ENCODE measurements around the gene IL12RB1. TPM values are rescaled to one million over a fixed set of nuclear protein-coding genes. Genes with fewer than 3 reads are reported as not detected.

IL12RB1 gene
- total RNA-seq, 1 experiment from 2014 or later = not detected

- Histone ChIP-seq H3K27ac (ENCODE audit: low read depth, low read length) (no peak overlapping the region), H4K20me1 (ENCODE audit: insufficient read depth) (no peaks in the 10 kb centered on the region), H3K4me1 (ENCODE audit: control insufficient read depth in 1 of 2, insufficient read depth in 2 of 2, low read length in 2 of 2) (peaks cover 4 to 10% of the 10 kb centered on the region in 2 experiments; a peak in 2 of 4 replicates), H3K36me3 (ENCODE audit: control insufficient read depth in 1 of 2, insufficient read depth in 2 of 2, low read length in 2 of 2) (peaks cover 25 to 38% of the 10 kb centered on the region in 2 experiments), H3K9me3 (ENCODE audit: control insufficient read depth in 1 of 2, insufficient read depth in 1 of 2, low read depth in 1 of 2, low read length in 2 of 2) (no peaks in the 10 kb centered on the region), H3K4me2 (ENCODE audit: low read length) (no peak overlapping the region), H3K27me3 (ENCODE audit: insufficient read depth, low read length) (no peaks in the 10 kb centered on the region), H3K9me2 (ENCODE audit: insufficient read depth) (no peaks in the 10 kb centered on the region), H2AFZ (ENCODE audit: low read depth, low read length, poor library complexity, severe bottlenecking) (no peak overlapping the region), H3K9ac (ENCODE audit: low read length) (no peak overlapping the region), H3K79me2 (ENCODE audit: insufficient read depth, low read length) (peaks cover 2% of the 10 kb centered on the region; the same call in 1 of the 2 replicates), H3K4me3 (replicated peaks in 1 of 2; ENCODE audit: low read depth in 1 of 2, low read length in 2 of 2) (no peak overlapping the region)
- DNase-seq (ENCODE audit: low read depth, low spot score) (no peak), ATAC-seq (no peak)
- RAD21 ChIA-PET (ENCODE audit: low non-redundant PET in 1 of 2, low total read pairs in 2 of 2, uncharacterized antibody in 2 of 2, unreplicated experiment in 2 of 2) = no interaction called here
- BruUV-seq (replicated peaks) = no TSS peak
- intact Hi-C loops (cut with micrococcal nuclease) = no loop called here
- POLR2A ChIA-PET = no interaction called here
- CTCF ChIA-PET = no interaction called here
- TF ChIP-seq POLR2AphosphoS5 (IDR thresholded peaks at IDR 0.05; ENCODE audit: low read depth, low read length) (no peak), CEBPB (IDR thresholded peaks at IDR 0.05; ENCODE audit: low read depth) (no peak), ZFX (IDR thresholded peaks at IDR 0.05) (no peak), FOSL1 (IDR thresholded peaks at IDR 0.05; ENCODE audit: low read depth) (no peak), MAX (IDR thresholded peaks at IDR 0.05) (no peak), EZH2 (IDR thresholded peaks at IDR 0.05) (no peak), ATF3 (IDR thresholded peaks at IDR 0.05) (no peak), CBX3 (IDR thresholded peaks at IDR 0.05; ENCODE audit: low read depth) (no peak), JUND (IDR thresholded peaks at IDR 0.05) (no peak)
Measured at GRCh38 chr19:18014197-18014596, 72.5 kb downstream of the IL12RB1 start.

DNA sequence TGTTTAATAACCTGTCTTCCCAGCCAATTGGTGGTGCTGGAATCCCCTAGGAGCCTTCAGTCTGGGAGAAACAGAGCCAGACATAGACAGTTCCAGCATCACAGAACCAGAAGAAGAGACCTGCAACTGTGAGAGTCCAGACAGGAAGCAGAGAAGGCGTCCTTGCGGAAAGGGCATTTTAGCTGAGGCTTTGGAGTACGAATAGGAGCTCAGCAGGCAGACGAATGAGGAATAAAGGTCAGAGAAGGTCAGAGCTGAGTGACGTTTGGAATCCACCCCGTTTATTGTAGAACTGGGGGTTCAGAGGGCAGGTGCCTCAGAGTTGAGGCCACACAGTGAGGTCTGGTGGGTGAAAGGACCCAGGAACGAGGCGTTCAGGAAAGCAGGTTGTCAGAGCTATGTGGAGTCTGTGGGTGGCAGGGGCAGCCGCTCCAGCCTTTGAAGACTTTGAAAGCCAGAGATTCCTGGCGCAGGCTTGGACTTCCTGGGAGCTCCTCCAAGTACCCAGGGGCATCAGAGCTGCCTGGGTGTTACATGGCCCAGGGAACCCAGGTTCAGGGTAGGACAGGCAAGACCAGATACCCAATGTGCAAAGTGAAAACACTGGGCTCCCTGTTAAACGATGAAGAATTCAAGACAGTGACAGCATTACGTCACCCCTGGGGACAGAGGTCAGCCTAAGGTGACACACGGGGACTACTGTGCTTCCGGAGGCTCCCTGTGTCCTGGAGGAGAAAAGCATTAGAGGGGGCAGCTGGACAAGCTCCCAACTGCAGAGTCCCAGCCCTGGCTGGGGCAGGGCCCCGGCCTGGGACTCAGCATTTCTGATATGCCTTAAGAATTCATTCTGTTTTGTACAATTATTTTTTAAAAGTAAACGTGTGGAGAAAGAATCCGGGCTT, 73.3 kb downstream of the IL12RB1 start:
- no peaks in the 10 kb centered on the region for H3K9me2 ChIP-seq (ENCODE audit: insufficient read depth)
- H3K79me2 ChIP-seq (ENCODE audit: insufficient read depth, low read length) = peaks cover 10% of the 10 kb centered on the region; the same call in 1 of the 2 replicates
- H3K36me3 ChIP-seq (ENCODE audit: control insufficient read depth in 1 of 2, insufficient read depth in 2 of 2, low read length in 2 of 2) = peaks cover 31 to 46% of the 10 kb centered on the region in 2 experiments
- no peak overlapping the region for H3K9ac ChIP-seq (ENCODE audit: low read length)
- H4K20me1 ChIP-seq (ENCODE audit: insufficient read depth) = no peaks in the 10 kb centered on the region
- H3K27me3 ChIP-seq (ENCODE audit: insufficient read depth, low read length) = no peaks in the 10 kb centered on the region
- no peaks in the 10 kb centered on the region for H3K9me3 ChIP-seq (ENCODE audit: control insufficient read depth in 1 of 2, insufficient read depth in 1 of 2, low read depth in 1 of 2, low read length in 2 of 2)
- DNase-seq (ENCODE audit: low read depth, low spot score) = no peak
- POLR2A ChIA-PET = no interaction called here
- no peak overlapping the region for H2AFZ ChIP-seq (ENCODE audit: low read depth, low read length, poor library complexity, severe bottlenecking)
- H3K27ac ChIP-seq (ENCODE audit: low read depth, low read length) = no peak overlapping the region
- no peak for ATAC-seq
- intact Hi-C loops (cut with micrococcal nuclease) = no loop called here
- H3K4me1 ChIP-seq (ENCODE audit: control insufficient read depth in 1 of 2, insufficient read depth in 2 of 2, low read length in 2 of 2) = peaks cover 0 to 6% of the 10 kb centered on the region in 2 experiments; a peak in 2 of 4 replicates
- TF ChIP-seq EGR1 (IDR thresholded peaks at IDR 0.05; ENCODE audit: low read depth) = no peak
- no peak for TF ChIP-seq SIN3A (IDR thresholded peaks at IDR 0.05; ENCODE audit: low read depth)
- TF ChIP-seq EZH2 (IDR thresholded peaks at IDR 0.05) = no peak
- no peak for TF ChIP-seq POLR2A (IDR thresholded peaks at IDR 0.05; ENCODE audit: borderline replicate concordance, extremely low read depth, insufficient read depth, insufficient read length)
- TF ChIP-seq, protein P1, sequence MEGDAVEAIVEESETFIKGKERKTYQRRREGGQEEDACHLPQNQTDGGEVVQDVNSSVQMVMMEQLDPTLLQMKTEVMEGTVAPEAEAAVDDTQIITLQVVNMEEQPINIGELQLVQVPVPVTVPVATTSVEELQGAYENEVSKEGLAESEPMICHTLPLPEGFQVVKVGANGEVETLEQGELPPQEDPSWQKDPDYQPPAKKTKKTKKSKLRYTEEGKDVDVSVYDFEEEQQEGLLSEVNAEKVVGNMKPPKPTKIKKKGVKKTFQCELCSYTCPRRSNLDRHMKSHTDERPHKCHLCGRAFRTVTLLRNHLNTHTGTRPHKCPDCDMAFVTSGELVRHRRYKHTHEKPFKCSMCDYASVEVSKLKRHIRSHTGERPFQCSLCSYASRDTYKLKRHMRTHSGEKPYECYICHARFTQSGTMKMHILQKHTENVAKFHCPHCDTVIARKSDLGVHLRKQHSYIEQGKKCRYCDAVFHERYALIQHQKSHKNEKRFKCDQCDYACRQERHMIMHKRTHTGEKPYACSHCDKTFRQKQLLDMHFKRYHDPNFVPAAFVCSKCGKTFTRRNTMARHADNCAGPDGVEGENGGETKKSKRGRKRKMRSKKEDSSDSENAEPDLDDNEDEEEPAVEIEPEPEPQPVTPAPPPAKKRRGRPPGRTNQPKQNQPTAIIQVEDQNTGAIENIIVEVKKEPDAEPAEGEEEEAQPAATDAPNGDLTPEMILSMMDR (IDR thresholded peaks at IDR 0.05 in 2 of 3, conservative IDR thresholded peaks at IDR 0.05 in 1 of 3; ENCODE audit: borderline replicate concordance in 1 of 3, insufficient read depth in 1 of 3, low read depth in 2 of 3, low read length in 2 of 3) = no peak
- TF ChIP-seq YY1 (IDR thresholded peaks at IDR 0.05; ENCODE audit: extremely low read depth, insufficient replicate concordance, low read depth, low read length) = no peak
- TF ChIP-seq CBX3 (IDR thresholded peaks at IDR 0.05; ENCODE audit: low read depth) = no peak
- no peak for TF ChIP-seq EZH2phosphoT487 (IDR thresholded peaks at IDR 0.05; ENCODE audit: borderline replicate concordance)
- TF ChIP-seq POLR2AphosphoS5 (IDR thresholded peaks at IDR 0.05; ENCODE audit: low read depth, low read length) = no peak
- no peak for TF ChIP-seq TCF7L2 (IDR thresholded peaks at IDR 0.05; ENCODE audit: borderline replicate concordance, extremely low read depth, insufficient read depth, insufficient read length)
- TF ChIP-seq ZNF274 (IDR thresholded peaks at IDR 0.05; ENCODE audit: low read depth, low read length) = no peak
- TF ChIP-seq CEBPB (IDR thresholded peaks at IDR 0.05; ENCODE audit: low read depth) = no peak
- no peak for TF ChIP-seq SRF (IDR thresholded peaks at IDR 0.05; ENCODE audit: low read depth)
- TF ChIP-seq SP1 (IDR thresholded peaks at IDR 0.05; ENCODE audit: low read depth) = no peak
- TSS peak; percentile 60 for BruUV-seq (replicated peaks)
- H3K4me2 ChIP-seq (ENCODE audit: low read length) = no peak overlapping the region
- H3K4me3 ChIP-seq (replicated peaks in 1 of 2; ENCODE audit: low read depth in 1 of 2, low read length in 2 of 2) = no peak overlapping the region
- RAD21 ChIA-PET (ENCODE audit: low non-redundant PET in 1 of 2, low total read pairs in 2 of 2, uncharacterized antibody in 2 of 2, unreplicated experiment in 2 of 2) = no interaction called here
- CTCF ChIA-PET = no interaction called here

All from HCT116 (cell line).